Motor neuron (in vitro differentiated cells): ENCODE data around the gene ZNF205. TPM values are rescaled to one million over a fixed set of nuclear protein-coding genes. Genes with fewer than 3 reads are reported as not detected.
"Not testable (repeated sequence)": the region's sequence is repeated elsewhere in the genome, so short reads cannot be mapped to it uniquely, and the experiment has no call there.

ENCODE experiments used
- ATAC-seq, 8 experiments: fragments of 200-7000 bp; cut with Tn5 transposase; replicated peaks in 6 of 8; 2 replicates each; pipeline ENCODE4 v1.8.0; 2021; ENCODE audit warnings: mild to moderate bottlenecking in 8 of 8, moderate library complexity in 8 of 8
- H3K27ac ChIP-seq, 2 donors: fragments of 250-450 bp; sonication (Bioruptor Pico); 2 replicates each; pipeline ENCODE4 v1.9.0; 2021; ENCODE audit warnings: antibody characterized with exemption in 2 of 2, mild to moderate bottlenecking in 2 of 2, moderate library complexity in 1 of 2
- H3K4me1 ChIP-seq, 2 donors: fragments of 250-450 bp; sonication (Bioruptor Pico); replicated peaks in 1 of 2; 2 replicates each; pipeline ENCODE4 v1.6.1; 2021; ENCODE audit warnings: antibody characterized with exemption in 2 of 2, mild to moderate bottlenecking in 2 of 2, moderate library complexity in 1 of 2
- H3K4me3 ChIP-seq, 5 donors: fragments of 250-450 bp; sonication (Bioruptor Pico); 2 replicates each; pipeline ENCODE4 v1.9.0; 2021; ENCODE audit warnings: antibody characterized with exemption in 5 of 5, mild to moderate bottlenecking in 5 of 5, moderate library complexity in 4 of 5
- WGBS, 10 experiments: fragments of 450-650 bp; shearing (Covaris generic); methylation state at CpG; one replicate each; pipeline ENCODE4 v1.0.0; 2022; 5-methylcytosine and 5-hydroxymethylcytosine counted together
- in situ Hi-C, 9 experiments: fragments of 400-800 bp; cut with MboI; loops; one replicate each; pipeline ENCODE4 v1.15.0; 2021; ENCODE audit warnings: low sequenced_read_pairs in 9 of 9, low pct_unique_long_range_greater_than_20kb in 2 of 9; ENCODE audit not compliant: unreplicated experiment in 9 of 9
- total RNA-seq, 8 experiments: library from RNA; unstranded; fragments of 300-600 nt; gene quantifications; 2 replicates each; pipeline versions ENCODE4 v1.2.3 to v1.2.4, GENCODE V29; 2022

The ZNF205 gene
- total RNA-seq, 8 experiments from 2014 or later, result 7.8 to 19.2 (median 14.9) TPM

DNA sequence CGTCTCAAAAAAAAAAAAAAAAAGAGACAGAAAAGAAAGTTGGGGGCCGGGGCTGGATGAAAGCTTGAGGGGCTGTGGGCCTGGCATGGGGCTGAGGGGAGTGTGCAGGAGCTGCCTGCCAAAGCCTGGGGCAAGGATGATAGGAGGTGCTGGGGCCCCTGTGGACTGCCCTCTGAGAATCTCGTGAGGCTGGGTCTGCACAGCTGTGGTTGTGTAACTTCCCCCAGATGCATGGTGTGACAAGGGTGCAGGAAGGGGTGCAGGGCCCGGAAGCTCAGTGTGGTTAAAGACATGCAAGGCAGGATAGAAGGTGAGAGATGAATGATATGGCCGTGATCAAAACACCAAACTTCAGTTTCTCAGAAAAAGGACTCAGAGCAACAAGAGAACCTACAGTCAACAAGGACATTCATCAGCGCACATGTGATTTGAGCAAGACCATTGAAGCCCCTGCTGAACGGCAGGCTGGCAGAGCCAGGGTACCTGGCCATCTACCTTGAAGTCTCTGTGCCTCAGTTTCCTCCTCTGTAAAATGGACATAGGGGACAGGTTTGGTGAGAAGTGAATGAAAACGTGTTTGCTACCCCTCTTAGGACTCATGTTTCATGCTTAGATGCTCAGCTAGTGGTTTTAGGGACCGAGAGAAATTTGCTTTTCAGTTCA lies 37.4 kb upstream of the ZNF205 start:
- Histone ChIP-seq H3K27ac (no peak overlapping the region), H3K4me3 (no peak overlapping the region), H3K4me1 (no peaks in the 10 kb centered on the region)
- in situ Hi-C loops, result no loop called here
- 13 to 83% (median 56%) methylated on average over 1 to 5 of the region's 9 CpGs; no CpG with 5 or more reads in 2 of the 10 experiments for WGBS, 10 experiments
- ATAC-seq, result no peak

DNA sequence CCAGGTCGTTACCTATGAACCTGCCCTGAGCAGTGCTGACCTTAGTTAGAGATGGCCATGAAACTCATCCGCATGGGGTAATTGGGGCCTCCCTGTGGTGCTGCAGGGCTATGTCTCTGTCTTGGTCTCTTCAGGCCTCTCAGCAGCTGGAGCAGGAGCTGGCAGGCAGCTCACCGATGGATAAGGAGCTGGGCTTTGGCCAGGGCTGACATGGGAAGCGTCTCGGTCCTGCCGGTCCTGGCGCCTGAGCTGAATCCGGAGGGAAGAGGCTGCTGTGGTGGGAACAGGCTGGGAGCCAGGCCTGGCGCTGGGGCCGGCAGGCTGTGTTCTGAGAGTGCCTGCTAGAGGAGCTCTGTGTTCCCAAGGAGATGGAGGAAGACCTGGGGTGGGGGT lies 36.9 kb upstream of the ZNF205 start:
- in situ Hi-C loops, result no loop called here
- WGBS, 10 experiments, result 0 to 83% (median 53%) methylated on average over 1 to 4 of the region's 10 CpGs; no CpG with 5 or more reads in 4 of the 10 experiments
- no peak overlapping the region for H3K27ac ChIP-seq
- ATAC-seq, result peak in 2 of 8 experiments; percentile 38 to 80
- H3K4me1 ChIP-seq, result no peaks in the 10 kb centered on the region
- H3K4me3 ChIP-seq, result no peak overlapping the region

DNA sequence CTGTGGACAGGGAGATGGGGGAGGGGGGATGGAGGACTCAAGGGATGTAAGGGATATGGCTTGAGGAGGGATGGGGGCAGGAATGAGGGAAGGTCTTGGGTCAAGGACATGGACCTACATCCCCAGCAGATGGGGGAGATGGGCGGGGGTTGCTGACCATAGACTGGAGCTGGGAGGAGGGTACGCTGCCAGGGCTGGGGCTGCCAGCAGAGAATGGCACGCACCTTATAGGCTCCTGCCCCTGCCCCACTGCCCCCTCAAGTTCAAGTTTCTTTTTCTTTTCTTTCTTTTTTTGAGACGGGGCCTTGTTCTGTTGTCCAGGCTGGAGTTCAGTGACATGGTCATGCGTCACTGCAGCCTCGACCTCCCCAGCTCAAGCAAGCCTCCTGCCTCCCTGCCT lies 36.4 kb upstream of the ZNF205 start:
- WGBS, 10 experiments, result 67 to 90% (median 85%) methylated on average over 2 to 3 of the region's 6 CpGs; no CpG with 5 or more reads in 6 of the 10 experiments
- H3K4me1 ChIP-seq, H3K27ac ChIP-seq, in situ Hi-C loops, H3K4me3 ChIP-seq: not testable (repeated sequence)
- ATAC-seq, result peak in 1 of 8 experiments; percentile 14

DNA sequence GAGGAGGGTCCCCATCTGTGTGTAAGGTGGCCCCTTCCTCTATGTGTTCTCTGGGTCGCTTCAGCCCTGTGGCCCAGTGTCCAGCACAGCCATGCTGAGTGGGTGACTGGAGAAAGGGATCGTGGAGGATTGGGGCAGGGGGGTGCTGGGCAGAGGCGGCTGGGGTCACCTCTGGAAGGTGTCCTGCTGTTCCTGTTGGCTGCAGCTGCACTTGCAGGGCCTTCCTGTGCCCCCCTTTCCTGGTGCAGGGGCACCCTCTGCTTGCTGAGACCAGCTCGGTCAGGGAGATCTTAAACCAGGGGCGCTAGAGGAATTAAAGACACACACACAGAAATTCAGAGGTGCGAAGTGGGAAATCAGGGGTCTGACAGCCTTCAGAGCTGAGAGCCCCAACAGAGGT lies 35.8 kb upstream of the ZNF205 start:
- in situ Hi-C loops, result no loop called here
- Histone ChIP-seq H3K4me1 (no peaks in the 10 kb centered on the region), H3K4me3 (no peak overlapping the region), H3K27ac (no peak overlapping the region)
- WGBS, 10 experiments, result 20 to 100% (median 51%) methylated on average over 1 to 5 of the region's 6 CpGs; no CpG with 5 or more reads in 5 of the 10 experiments
- ATAC-seq, result no peak

DNA sequence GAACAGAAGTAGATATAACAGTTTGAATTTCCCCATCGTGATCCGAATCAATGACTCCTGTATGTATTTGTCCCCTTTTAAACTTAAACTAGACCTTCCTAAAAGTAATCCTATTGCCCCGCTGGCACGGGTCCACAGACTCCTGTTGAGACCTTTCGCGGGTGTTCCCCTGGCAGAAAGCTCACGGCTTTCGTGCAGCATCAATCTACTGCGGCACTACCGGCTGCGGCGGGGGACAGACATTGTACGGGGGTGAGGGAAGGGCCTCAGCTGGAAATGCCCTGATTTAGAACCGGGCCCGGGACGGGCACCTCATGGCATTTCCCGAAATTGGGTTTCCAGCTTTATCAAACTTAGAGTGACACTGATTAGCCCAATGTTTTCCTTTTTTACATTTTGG lies 32.4 kb upstream of the ZNF205 start:
- Histone ChIP-seq H3K4me3 (no peak overlapping the region), H3K4me1 (no peaks in the 10 kb centered on the region), H3K27ac (no peak overlapping the region)
- ATAC-seq, result no peak
- 33 to 85% (median 75%) methylated on average over 2 to 17 of the region's 17 CpGs; no CpG with 5 or more reads in 2 of the 10 experiments for WGBS, 10 experiments
- in situ Hi-C loops, result no loop called here

DNA sequence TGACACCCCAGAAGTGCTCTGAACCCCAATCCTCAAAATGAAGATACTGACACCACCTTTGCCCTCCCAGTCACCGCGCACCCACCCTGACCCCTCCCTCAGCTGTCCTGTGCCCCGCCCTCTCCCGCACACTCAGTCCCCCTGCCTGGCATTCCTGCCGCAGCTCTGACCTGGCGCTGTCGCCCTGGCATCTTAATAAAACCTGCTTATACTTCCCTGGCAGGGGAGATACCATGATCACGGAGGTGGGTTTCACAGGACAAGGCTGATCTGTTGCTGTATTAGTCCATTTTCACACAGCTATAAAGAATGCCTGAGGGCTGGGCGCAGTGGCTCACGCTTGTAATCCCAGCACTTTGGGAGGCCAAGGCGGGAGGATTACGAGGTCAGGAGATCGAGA lies 30.4 kb upstream of the ZNF205 start:
- WGBS, 10 experiments, result 60 to 96% (median 83%) methylated on average over 1 to 8 of the region's 13 CpGs; no CpG with 5 or more reads in 5 of the 10 experiments
- H3K4me3 ChIP-seq, H3K4me1 ChIP-seq, in situ Hi-C loops, H3K27ac ChIP-seq, ATAC-seq: not testable (repeated sequence)

DNA sequence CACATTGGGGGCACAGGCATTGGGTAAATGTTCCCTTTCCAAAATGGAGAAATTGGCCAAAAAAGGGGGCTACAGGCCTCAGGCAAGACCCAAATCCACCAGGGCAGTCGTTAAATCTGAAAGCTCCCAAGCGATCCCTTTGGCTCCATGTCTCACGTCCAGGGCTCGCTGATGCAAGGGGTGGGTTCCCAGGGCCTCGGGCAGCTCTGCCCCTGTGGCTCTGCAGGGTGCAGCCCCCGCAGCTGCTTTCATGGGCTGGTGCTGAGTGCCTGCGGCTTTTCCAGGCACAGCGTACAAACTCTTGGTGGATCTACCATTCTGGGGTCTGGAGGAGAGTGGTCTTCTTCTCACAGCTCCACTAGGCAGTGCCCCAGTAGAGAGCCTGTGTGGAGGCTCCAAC lies 29.0 kb upstream of the ZNF205 start:
- H3K27ac ChIP-seq, in situ Hi-C loops, ATAC-seq, H3K4me3 ChIP-seq: not testable (repeated sequence)
- H3K4me1 ChIP-seq, result peaks cover 0 to 19% of the 10 kb centered on the region in 2 donors
- 100% methylated on average over 2 of the region's 8 CpGs; no CpG with 5 or more reads in 9 of the 10 experiments for WGBS, 10 experiments

DNA sequence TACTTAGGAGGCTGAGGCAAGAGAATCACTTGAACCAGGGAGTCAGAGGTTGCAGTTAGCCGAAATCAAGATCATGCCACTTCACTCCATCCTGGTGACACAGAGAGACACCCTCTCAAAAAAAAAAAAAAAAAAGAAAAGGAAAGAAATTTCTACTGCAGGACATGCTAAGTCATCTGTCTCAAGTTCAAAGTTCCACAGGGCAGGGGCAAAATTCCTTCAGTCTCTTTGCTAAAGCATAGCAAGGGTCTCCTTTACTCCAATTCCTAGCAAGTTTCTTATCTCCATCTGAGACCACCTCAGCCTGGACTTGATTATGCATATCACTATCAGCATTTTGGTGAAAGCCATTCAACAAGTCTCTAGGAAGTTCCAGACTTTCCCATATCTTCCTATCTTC lies 27.9 kb upstream of the ZNF205 start:
- ATAC-seq, result no peak
- no peak overlapping the region for H3K27ac ChIP-seq
- no peak overlapping the region for H3K4me3 ChIP-seq
- in situ Hi-C loops, result no loop called here
- WGBS, 10 experiments, result 33 to 100% (median 100%) methylated on average over 1 of the region's 1 CpG; no CpG with 5 or more reads in 7 of the 10 experiments
- H3K4me1 ChIP-seq, result peaks cover 0 to 19% of the 10 kb centered on the region in 2 donors

DNA sequence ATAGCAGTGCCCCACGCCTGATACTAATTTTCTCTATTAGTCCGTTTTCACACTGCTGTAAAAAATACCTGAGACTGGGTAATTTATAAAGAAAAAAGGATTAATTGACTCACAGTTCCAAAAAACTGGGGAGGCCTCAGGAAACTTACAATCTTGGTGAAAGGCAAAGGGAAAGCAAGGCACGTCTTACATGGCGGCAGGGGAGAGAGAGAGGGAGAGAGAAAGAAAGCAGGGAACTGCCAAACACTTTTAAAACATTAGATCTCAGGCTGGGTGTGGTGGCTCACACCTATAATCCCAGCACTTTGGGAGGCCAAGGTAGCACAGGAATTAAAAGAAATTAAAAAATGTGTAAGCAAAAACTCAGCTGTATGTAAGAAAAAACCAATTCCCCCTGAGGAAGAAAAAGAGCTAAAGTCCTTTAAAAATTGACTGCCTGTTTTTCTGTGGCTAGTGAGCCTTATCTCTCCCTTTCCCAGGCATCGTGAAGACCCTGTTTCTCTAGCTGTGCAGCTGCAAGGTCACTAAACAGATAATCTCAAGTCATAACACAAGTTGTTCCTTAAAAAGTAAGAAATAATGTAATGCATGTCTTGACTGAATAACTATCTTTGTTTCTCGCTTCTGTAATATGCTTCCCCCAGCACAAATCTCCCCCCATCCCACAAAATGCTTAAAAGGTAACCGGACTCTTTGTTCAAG lies 27.3 kb upstream of the ZNF205 start:
- no peak for ATAC-seq
- Histone ChIP-seq H3K4me1 (peaks cover 0 to 19% of the 10 kb centered on the region in 2 donors), H3K27ac (no peak overlapping the region), H3K4me3 (no peak overlapping the region)
- in situ Hi-C loops, result no loop called here
- WGBS, 10 experiments, result 26 to 100% (median 72%) methylated on average over 2 to 7 of the region's 7 CpGs; no CpG with 5 or more reads in 1 of the 10 experiments

DNA sequence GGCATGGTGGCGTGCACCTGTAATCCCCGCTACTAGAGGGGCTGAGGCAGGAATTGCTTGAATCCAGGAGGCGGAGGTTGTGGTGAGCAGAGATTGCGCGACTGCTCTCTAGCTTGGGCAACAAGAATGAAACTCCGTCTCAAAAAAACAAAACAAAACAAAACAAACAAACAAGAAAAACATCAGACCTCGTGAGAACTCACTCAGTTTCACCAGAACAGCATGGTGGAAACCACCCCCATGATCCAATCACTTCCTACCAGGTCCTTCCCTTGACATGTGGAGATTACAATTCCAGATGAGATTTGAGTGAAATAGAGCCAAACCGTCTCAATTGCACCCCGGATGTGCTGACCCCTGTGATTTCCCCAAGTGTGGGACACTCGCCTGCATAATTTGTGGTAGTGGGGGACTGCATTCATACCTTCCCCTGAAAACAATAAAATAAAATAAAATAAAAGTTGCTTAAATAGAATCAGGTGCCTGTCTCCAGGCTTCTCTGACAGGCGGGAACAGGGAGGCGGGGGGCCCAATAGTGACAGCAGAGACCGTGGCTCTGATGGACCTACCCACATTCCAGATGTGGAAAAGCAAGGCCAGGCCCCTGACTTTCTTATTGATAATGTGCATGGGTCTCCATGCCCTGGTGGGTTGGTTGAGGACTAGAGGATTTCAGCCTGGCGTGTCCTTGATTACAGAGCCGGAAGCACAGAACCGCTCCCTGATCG lies 26.4 kb upstream of the ZNF205 start:
- peaks cover 0 to 19% of the 10 kb centered on the region in 2 donors for H3K4me1 ChIP-seq
- 62 to 100% (median 88%) methylated on average over 1 to 15 of the region's 17 CpGs for WGBS, 10 experiments
- H3K4me3 ChIP-seq, result no peak overlapping the region
- H3K27ac ChIP-seq, result no peak overlapping the region
- in situ Hi-C loops, result no loop called here
- ATAC-seq, result no peak

DNA sequence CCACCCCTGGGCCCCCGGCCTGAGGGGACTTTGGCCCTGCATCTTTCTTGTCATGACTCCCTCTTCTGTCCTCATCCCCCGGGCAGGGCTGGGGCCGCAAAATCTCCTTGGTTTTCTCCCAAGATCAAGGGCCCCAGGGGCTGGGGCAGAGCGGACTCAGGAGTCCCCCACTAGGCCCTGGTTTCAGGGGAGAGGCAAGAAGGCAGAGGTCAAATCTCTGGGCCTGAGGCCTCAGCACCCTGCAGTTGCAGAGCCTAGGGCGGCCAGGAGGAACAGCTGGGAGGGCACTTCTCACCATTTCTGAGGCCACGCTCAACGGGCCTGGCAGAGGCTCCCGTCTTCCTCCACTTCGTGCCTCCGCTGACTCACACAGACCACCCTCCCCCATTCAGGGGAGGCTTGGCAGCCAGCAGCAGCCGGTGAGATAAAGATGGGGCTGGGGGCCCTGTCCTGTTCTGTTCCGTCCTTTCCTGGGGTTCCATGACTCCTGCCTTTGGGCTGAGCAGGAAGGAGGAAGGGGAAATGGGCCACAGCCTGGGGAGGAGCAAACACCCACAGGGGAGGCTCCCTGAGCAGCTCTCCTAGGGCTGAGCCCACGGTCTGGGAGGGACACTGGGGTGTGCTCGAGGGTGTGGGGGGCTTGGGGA lies 25.7 kb upstream of the ZNF205 start:
- peak in 4 of 8 experiments; percentile 41 to 46 (median 43) for ATAC-seq

DNA sequence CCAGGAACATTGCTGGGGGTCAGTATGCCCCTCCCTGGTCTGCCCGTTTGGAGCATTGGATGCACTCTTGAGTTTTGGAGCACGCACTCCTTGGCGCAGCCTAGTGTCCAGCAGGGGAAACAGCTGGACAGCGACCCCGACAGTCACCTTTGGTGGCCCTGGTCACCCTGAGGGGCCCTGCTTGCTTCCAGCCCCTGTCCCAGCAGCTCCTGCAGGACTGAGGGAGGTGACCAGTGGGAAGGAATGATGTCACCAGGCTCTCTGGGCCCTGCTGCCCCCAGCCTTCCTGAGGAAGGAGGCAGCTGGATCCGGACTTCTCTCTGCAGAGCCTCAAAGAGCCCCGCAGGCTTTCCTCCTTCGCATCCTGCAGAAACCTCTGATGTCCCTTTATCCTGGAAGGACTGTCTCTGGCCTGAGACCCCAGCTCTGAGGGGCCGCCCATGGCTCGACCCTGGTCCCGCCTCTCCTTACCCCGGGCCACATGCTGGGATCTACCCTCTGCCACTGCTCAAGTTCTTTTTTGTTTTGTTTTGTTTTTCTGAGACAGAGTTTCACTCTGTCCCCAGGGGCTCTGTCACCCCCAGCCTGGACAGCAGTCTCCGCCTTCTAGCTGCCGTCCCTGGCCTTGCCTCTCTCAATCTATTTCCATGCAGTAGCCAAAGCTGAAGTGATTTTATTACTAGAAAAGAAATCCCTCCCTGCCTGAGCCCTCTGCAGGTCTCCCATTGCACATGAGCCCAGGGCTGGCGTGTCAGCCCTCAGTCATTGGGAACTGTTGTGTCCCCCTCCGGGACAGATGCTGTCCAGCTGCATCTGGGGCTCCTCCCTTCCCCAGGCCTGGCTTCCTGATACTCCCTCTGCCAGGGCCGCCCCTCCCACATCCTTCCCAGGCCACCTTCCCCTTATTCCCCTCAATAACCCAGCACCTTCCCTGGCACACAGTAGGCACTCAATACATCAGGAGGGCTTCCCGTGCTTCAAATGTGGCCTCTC lies 24.8 kb upstream of the ZNF205 start:
- WGBS, 10 experiments, result 17 to 86% (median 37%) methylated on average over 1 to 8 of the region's 18 CpGs; no CpG with 5 or more reads in 2 of the 10 experiments
- in situ Hi-C loops, result no loop called here
- peak overlapping the region in 1 of 2 donors; percentile 63 for H3K27ac ChIP-seq

More for the DNA sequence above, 25.7 kb upstream of the ZNF205 start:
- Histone ChIP-seq H3K4me3 (no peak overlapping the region), H3K27ac (peak overlapping the region in 1 of 2 donors; percentile 63), H3K4me1 (peaks cover 0 to 19% of the 10 kb centered on the region in 2 donors)
- in situ Hi-C loops, result no loop called here
- WGBS, 10 experiments, result 89 to 100% (median 89%) methylated on average over 2 to 3 of the region's 14 CpGs; no CpG with 5 or more reads in 6 of the 10 experiments

More for the DNA sequence above, 24.8 kb upstream of the ZNF205 start:
- no peak overlapping the region for H3K4me3 ChIP-seq
- peak; percentile 59 to 99 (median 95) for ATAC-seq
- peaks cover 0 to 19% of the 10 kb centered on the region in 2 donors for H3K4me1 ChIP-seq
